Body of pancreas (tissue), 4 donors: ENCODE measurements around the gene RAPGEF3. TPM values are rescaled to one million over a fixed set of nuclear protein-coding genes. Genes with fewer than 3 reads are reported as not detected.

Experiments used
- ATAC-seq: fragments of 150-250 bp; one replicate; pipeline ENCODE4 v1.9.1; 2016
- DNase-seq, 4 donors: peaks; one replicate each; pipeline ENCODE4 v3.0.0-alpha.2; 2019
- H3K27ac ChIP-seq, 4 donors: fragments of 200-600 bp; sonication (generic); 1 replicate in 3 of 4; 2 replicates in 1 of 4; pipeline versions ENCODE4 v1.5.1 to v1.6.1; 2016 to 2019; ENCODE audit warnings: mild to moderate bottlenecking in 1 of 4, mixed read lengths in 1 of 4, moderate library complexity in 1 of 4
- H3K27me3 ChIP-seq, 2 donors: fragments of 200-600 bp; sonication (generic); one replicate each; pipeline ENCODE4 v1.6.0; 2016; ENCODE audit warnings: mild to moderate bottlenecking in 1 of 2
- H3K36me3 ChIP-seq, 2 donors: fragments of 200-600 bp; sonication (generic); replicated peaks in 1 of 2; 2 replicates each; pipeline ENCODE4 v1.5.1; 2016; ENCODE audit warnings: low read depth in 2 of 2; ENCODE audit not compliant: insufficient read depth in 1 of 2
- H3K4me1 ChIP-seq: fragments of 200-600 bp; sonication (generic); one replicate; pipeline ENCODE4 v1.6.0; 2016
- H3K4me3 ChIP-seq, 2 donors: fragments of 200-600 bp; sonication (generic); 1 replicate in 1 of 2; 2 replicates in 1 of 2; pipeline ENCODE4 v1.5.1; 2016 to 2019
- H3K9me3 ChIP-seq, 3 donors: fragments of 200-600 bp; sonication (generic); 1 replicate in 2 of 3; 2 replicates in 1 of 3; pipeline ENCODE4 v1.5.1; 2016
- POLR2A ChIP-seq, 3 donors: fragments of 450-650 bp; IDR thresholded peaks; one replicate each; pipeline ENCODE4 v1.6.1; 2016; ENCODE audit warnings: antibody characterized with exemption in 3 of 3, mild to moderate bottlenecking in 2 of 3
- WGBS, 2 donors: methylation state at CpG; one replicate each; pipeline ENCODE4 v1.1.5; 2017; 5-methylcytosine and 5-hydroxymethylcytosine counted together
- intact Hi-C: fragments of 100-400 bp; cut with DNase I; formaldehyde crosslinking; loops from one replicate; pipeline ENCODE4 v1.15.1; 2023
- total RNA-seq, 2 donors: library from RNA; depleted of rRNA; stranded (reverse); fragments of >200 nt; gene quantifications; one replicate each; pipeline ENCODE4 v1.1.0, GENCODE V29; 2016
- TF ChIP-seq, protein P1 (sequence below), 7 experiments: fragments of 450-650 bp in 4 of 7; fragments of 200-600 bp in 3 of 7; sonication (generic) in 3 of 7; IDR thresholded peaks; one replicate each; pipeline ENCODE4 v1.5.1; 2016 to 2019; ENCODE audit warnings: antibody characterized with exemption in 7 of 7

Gene RAPGEF3
- total RNA-seq, 2 donors from 2014 or later, result 11.9 to 23.4 TPM

DNA sequence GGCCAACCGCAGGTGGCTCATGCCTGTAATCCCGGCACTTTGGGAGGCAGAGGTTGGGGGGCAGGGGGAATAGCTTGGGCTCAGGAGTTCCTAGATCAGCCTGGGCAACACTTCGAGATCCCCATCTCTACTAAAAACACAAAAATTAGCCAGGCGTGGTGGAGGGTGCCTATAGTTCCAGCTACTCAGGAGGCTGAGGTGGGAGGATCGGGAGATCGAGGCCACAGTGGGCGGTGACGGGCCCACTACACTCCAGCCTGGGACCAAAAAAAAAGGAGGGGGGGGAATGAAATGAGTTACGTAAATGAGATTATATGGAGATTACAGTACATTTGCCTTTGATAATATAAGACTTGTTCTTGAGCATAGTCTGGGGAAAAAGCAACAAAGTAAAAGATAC, 54.0 kb downstream of the RAPGEF3 start:
- TF ChIP-seq POLR2A (IDR thresholded peaks at IDR 0.05), result no peak
- TF ChIP-seq, protein P1, sequence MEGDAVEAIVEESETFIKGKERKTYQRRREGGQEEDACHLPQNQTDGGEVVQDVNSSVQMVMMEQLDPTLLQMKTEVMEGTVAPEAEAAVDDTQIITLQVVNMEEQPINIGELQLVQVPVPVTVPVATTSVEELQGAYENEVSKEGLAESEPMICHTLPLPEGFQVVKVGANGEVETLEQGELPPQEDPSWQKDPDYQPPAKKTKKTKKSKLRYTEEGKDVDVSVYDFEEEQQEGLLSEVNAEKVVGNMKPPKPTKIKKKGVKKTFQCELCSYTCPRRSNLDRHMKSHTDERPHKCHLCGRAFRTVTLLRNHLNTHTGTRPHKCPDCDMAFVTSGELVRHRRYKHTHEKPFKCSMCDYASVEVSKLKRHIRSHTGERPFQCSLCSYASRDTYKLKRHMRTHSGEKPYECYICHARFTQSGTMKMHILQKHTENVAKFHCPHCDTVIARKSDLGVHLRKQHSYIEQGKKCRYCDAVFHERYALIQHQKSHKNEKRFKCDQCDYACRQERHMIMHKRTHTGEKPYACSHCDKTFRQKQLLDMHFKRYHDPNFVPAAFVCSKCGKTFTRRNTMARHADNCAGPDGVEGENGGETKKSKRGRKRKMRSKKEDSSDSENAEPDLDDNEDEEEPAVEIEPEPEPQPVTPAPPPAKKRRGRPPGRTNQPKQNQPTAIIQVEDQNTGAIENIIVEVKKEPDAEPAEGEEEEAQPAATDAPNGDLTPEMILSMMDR (IDR thresholded peaks at IDR 0.05), result no peak
- H3K9me3 ChIP-seq, result no peaks in the 10 kb centered on the region
- DNase-seq (no peak), ATAC-seq (no peak)
- 74 to 85% methylated on average over 6 to 9 of the region's 9 CpGs for WGBS, 2 donors
- H3K36me3 ChIP-seq, result peaks cover 0 to 3% of the 10 kb centered on the region in 2 donors
- H3K4me3 ChIP-seq, result no peak overlapping the region
- intact Hi-C loops, result no loop called here
- peaks cover 5% of the 10 kb centered on the region for H3K4me1 ChIP-seq
- no peaks in the 10 kb centered on the region for H3K27me3 ChIP-seq
- H3K27ac ChIP-seq, result no peak overlapping the region

DNA sequence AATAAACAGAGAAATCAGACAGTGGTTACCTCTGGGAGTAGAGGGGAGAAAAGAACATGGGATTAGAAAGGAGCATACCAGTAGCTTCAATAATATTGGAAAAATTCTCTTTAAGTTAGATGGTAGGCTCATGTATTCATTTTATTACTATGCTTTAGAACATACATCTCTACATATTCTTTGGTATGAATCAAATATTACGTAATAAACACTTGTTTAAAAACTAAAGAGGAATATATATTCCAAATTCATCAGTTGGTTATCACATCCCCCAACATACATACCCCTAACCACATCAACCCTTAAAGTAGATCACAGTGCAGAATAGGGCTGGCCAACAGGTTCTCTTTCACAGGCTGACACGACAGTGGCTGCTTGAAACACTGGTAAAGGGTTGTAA, 58.4 kb downstream of the RAPGEF3 start:
- 91 to 100% methylated on average over 2 of the region's 2 CpGs for WGBS, 2 donors

DNA sequence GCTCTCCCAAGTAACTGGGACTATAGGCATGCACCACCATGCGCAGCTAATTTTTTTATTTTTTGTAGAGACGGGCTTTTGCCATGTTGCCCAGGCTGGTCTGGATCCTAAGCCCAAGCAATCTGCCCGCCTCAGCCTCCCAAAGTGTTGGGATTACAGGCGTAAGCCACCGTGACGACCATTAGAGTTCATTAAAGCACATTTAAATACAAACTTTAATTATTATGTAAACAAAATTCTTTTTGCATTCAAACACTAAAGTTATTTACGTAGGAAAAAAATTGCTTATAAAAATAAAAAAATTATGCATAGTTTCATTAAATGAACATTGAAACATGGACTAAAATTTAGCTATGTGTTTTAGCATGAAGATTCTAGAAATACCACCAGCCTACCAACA, 60.0 kb downstream of the RAPGEF3 start:
- no peak overlapping the region for H3K27ac ChIP-seq
- TF ChIP-seq, protein P1 (IDR thresholded peaks at IDR 0.05), result no peak
- no peak for TF ChIP-seq POLR2A (IDR thresholded peaks at IDR 0.05)
- no peak overlapping the region for H3K4me3 ChIP-seq
- no peaks in the 10 kb centered on the region for H3K27me3 ChIP-seq
- H3K4me1 ChIP-seq, result no peaks in the 10 kb centered on the region
- ATAC-seq, result no peak
- no peak for DNase-seq
- intact Hi-C loops, result no loop called here
- no peaks in the 10 kb centered on the region for H3K9me3 ChIP-seq
- 91 to 92% methylated on average over 7 of the region's 7 CpGs for WGBS, 2 donors
- H3K36me3 ChIP-seq, result peaks cover 0 to 3% of the 10 kb centered on the region in 2 donors

More for the DNA sequence above, 58.4 kb downstream of the RAPGEF3 start:
- no peaks in the 10 kb centered on the region for H3K9me3 ChIP-seq
- TF ChIP-seq, protein P1 (IDR thresholded peaks at IDR 0.05), result no peak
- no peak for TF ChIP-seq POLR2A (IDR thresholded peaks at IDR 0.05)
- ATAC-seq, result no peak
- no peak overlapping the region for H3K4me3 ChIP-seq
- H3K4me1 ChIP-seq, result no peaks in the 10 kb centered on the region
- no peaks in the 10 kb centered on the region for H3K27me3 ChIP-seq
- no peak overlapping the region for H3K27ac ChIP-seq
- intact Hi-C loops, result no loop called here
- no peak for DNase-seq
- peaks cover 0 to 3% of the 10 kb centered on the region in 2 donors for H3K36me3 ChIP-seq

DNA sequence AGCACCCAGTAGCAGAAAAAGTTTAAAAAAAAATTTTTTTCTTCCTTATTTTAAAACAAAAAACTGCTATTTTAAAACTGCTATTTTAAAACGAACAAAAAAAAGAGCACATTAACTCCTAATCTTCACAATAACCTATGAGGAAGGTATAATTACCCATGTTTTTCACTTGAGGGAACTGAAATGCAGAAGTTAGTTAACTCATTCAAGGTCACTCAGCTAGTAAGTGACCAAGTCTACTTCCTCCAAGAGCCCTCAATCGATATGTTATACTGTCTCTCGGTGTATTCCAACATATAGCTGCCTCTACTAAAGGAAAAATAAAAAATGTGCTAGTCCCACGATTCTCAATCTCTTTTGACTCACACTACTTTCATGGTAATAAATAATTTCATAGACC, 60.6 kb downstream of the RAPGEF3 start:
- no peak for ATAC-seq
- H3K9me3 ChIP-seq, result no peaks in the 10 kb centered on the region
- no peaks in the 10 kb centered on the region for H3K4me1 ChIP-seq
- no peaks in the 10 kb centered on the region for H3K27me3 ChIP-seq
- no peak overlapping the region for H3K27ac ChIP-seq
- no peak overlapping the region for H3K4me3 ChIP-seq
- intact Hi-C loops, result no loop called here
- no peak for DNase-seq
- TF ChIP-seq POLR2A (IDR thresholded peaks at IDR 0.05), result no peak
- TF ChIP-seq, protein P1 (IDR thresholded peaks at IDR 0.05), result no peak
- 49 to 53% methylated on average over 4 of the region's 4 CpGs for WGBS, 2 donors
- H3K36me3 ChIP-seq, result peaks cover 0 to 3% of the 10 kb centered on the region in 2 donors

DNA sequence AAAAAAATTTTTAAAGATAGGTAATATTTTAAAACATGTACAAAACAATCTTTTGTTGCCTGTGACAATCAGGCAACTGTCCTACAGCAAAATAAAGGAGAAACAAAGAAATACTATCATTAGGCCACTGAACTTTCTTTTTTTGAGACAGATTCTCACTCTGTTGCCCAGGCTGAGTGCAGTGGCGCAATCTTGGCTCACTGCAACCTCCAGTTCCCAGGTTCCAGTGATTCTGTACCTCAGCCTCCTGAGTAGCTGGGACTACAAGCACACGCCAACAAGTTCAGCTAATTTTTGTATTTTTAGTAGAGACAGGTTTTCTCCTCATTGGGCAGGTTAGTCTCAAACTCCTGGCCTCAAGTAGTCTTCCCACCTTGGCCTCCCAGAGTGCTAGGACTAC, 69.5 kb downstream of the RAPGEF3 start:
- intact Hi-C loops, result no loop called here
- H3K27ac ChIP-seq, result no peak overlapping the region
- ATAC-seq, result no peak
- TF ChIP-seq POLR2A (IDR thresholded peaks at IDR 0.05), result no peak
- TF ChIP-seq, protein P1 (IDR thresholded peaks at IDR 0.05), result no peak
- 92% methylated on average over 2 of the region's 2 CpGs for WGBS, 2 donors
- H3K9me3 ChIP-seq, result no peaks in the 10 kb centered on the region
- no peak overlapping the region for H3K4me3 ChIP-seq
- H3K4me1 ChIP-seq, result no peaks in the 10 kb centered on the region
- no peak for DNase-seq
- peaks cover 0 to 7% of the 10 kb centered on the region in 2 donors for H3K36me3 ChIP-seq
- no peaks in the 10 kb centered on the region for H3K27me3 ChIP-seq
